HG02798 (cell line): ENCODE results near the gene ZNF672.
A peak's percentile ranks its signal among the peaks of the same experiment; 100 is the strongest.

Source experiments
- ATAC-seq: cut with Tn5 transposase; IDR thresholded peaks from one replicate; pipeline ENCODE4 v1.9.1; 2021; ENCODE audit warnings: mild to moderate bottlenecking; ENCODE audit not compliant: unreplicated experiment, poor library complexity

ZNF672 gene

DNA sequence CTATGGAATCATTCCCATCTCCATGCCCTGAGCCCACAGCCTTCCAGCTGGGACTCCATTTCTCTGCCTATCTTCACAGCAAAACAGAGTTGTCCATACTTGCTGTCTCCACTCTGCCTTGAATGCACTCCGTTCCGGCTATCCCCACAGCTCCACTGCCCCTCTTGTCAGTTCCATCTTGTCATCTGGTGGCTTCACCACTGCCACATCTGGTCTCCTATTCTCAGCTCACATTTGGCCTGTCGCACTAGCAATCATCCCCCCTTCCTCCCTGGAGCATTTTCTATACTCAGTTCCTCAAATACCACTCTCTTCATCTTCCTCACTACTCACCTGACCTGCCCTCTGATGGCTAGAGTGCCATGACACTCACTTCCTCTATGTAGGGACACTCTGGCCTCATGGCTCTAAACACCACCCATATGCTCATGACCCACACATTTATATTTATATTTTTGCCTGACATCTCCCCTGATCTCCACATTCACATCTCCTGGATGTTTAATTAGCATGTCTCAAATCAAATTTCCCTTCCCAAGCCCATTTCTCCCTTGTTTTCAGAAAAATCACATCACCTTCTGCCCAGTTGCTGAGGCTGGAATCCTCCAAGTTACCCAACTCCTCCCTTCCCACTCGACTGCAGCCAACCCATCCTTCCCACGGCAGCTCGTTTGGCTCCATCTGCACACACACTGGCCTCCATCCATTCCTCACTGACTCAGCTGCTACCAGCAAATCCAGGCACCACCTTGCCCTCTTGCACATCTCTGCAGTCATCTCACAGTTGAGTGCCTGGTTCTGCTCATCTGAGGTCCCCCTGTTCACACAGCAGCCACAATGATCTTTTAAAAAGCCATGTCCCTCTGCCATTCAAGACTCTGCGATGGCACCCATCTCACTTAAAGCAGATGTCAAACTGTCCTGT is 14.7 kb downstream of the ZNF672 start:
- ATAC-seq = no peak

DNA sequence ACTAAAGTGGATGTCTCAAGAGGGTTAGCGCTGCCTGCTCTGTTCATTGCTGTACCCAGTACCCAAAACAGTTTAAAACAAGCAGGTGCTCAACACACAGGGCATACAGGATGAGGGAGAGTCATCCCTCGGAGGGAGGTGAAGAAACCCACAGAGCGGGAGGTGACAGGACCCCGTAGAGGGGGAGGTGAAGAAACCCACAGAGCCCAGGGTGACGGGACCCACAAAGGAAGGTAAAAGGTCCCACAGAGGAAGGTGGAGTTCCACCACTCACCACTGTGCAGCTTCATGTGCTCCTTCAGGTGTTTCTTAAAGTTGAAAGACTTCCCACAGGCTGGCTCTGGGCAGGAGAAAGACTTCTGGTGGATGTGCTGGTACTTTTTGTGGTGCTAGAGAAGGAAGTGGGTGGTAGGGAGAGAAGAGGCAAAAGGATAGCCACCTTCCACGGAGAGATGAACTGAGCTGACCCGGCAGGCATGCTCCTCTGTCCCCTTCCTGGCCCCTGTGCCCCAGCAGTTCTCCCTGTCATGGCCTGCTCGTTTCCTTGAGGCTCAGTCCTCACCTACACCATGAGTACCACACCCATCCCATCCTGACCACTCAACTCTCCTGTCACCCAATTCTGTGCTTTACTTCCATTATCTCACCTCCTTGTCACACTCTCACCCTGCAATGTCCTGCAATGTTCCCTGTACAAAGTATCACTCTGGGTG is 15.8 kb downstream of the ZNF672 start:
- no peak for ATAC-seq

DNA sequence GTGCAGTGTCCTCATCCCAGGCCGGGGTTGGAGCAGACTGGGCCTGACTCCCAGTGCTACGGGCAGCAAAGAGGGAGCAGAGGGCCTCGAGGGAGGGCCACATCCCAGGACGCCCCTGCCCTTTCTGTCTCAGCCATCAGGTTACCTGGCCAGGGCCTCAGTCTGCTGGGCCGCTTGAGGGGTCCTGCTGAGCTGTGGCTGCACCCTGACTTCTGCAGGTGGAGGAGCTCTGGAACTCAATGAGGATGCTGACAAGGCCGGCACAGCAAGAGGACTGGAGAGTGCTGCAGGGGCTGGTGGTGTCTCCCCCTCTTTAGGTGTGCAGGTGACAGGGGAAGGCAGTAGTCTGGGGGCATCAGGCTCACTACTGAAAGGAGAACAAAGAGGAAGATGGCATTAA is 17.6 kb downstream of the ZNF672 start:
- no peak for ATAC-seq

DNA sequence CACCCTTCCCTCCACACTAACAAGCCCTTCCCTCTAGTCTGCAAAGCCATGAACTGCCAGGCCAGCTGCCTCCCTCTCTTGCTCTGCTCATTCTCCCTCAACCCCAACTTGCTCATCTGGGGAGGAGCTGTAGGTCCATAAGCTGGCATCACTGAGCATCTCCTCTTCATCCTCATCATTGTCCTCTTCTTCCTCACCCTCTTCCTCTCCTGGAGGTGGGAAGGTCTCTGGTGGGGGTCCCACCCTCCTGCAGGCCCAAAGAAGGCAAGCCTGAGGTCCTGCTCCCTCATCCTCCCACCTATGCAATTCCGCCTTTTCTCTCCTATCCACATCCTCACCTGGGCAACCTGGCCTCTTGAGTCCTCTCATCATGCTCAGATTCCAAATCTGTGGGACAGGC is 18.2 kb downstream of the ZNF672 start:
- no peak for ATAC-seq

DNA sequence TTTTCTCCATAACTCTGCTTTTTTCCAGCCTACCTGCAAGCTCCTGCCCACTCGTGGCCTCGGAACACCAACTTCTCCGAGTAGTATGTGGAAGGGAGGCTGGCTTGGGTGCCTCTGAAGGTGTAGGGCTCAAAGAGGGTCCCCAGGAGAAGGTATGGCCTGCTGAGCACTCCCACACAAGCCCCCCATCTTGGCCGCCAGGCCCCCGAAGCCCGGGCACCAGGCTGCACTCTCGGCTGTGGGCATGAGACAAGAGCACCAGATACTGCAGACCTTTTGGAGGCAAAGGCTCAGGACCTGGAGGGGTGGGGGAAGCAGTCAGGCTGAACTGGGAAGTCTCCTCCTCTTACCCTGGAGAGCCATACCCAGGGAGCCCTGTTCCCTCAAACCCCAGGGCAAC is 19.2 kb downstream of the ZNF672 start:
- no peak for ATAC-seq

DNA sequence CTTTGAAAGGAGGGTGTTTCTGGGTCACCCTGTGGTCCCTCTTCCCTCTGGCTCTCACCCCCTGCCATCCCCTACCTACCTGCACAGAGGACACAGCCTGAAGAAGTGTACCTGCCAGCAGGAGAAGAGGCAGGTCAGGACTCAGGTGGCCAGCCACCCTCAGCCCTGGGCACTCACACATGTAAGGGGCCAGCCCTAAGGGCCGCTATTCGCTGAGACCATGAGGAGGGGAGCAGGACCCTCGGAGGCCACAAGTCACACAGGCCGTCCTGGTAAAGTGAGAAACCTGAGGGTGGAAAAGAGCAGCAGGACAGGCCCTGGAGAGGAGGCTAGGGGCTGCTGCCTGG is 19.7 kb downstream of the ZNF672 start:
- no peak for ATAC-seq

DNA sequence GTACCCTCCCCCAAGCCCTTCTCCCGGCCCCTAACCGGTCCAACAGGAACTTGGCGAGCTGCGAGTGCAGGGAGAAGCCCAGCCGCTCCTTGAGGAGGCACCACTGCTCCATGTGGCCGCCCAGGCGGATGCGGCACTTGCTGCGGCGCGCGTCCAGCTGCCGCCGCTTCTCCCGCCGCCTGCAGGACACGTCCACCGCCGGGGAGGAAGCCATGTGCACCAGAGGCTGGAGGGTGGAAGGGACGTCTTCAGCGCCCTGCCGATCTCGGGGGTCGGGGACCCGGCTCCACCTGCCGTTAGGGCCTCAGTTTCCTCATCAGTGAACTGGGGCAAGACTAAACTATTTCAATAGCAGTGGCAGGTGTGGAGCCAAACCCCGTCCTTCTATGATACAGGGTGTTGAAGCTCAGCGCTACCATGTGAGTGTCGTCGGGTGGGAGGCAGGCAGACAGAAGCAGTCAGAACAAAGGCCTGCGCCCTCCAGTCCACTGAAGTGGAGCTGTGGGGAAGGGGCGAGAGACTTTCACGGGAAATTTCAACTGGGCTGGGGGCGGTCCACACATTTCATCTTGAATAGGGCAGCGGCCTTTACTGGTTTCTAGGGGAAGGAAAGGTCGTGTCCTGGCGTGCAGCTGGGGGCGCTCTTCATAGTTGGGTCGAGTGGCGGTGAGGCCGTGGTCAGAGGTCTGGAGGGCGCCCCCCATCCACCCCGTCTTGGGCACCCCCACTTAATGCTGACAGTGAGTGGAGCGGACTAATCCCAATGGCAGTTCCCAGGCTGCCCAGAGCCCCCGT is 20.3 kb downstream of the ZNF672 start:
- peak; percentile 33 for ATAC-seq

DNA sequence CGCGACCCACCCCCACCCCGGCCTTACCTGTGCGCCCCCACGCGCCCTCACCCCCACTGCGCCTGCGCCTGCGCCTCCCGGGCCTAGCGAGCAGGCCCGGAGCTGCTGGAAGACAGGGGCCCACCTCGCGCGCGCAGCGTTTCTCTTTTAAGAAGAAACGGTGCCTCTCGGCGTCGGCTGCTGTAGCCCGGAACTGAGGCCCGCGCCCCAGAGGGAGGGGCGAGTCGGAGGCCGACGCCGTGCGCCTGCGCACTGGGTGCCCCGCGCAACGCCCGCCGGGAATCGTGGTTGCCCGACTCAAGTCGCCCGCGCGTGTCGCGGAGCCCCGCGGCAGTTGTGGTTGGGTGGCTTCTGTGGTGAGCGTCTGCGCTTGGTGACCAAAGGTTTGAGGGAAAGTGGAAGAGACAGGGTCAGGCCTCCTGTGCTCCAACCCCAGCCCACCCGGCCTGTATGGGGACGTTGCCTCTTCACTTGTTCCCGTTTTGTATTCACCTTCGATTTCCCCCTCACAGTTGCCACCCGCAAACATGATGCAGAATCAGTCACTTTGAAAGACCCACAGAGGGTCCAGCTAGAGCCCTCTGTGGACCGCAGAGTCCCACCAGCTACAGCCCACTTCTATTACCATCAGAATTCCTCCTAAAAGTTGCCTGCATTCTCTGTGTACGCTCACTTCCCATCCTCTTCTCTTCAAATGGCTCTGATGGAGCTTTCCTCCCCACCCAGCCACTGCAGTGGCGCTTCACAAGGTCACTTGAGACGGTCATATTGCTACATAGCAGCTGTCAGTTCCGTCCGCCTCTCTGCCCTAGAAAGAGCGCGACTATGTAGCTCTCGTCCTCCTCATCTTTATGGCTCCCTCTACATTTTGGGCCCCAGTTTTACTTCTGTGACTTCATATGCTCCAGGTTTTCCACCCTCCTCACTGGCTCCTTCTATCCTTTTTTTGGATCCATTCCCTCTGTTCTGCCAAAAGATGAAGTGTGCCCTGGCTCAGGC is 21.2 kb downstream of the ZNF672 start, which contains the start of gene ZNF692:
TSS of gene ZNF692 (minus strand) at position 195 of the 999 bp plus-strand sequence. CDS start 776 bp downstream, outside the sequence.
- ATAC-seq = peak; percentile 80

DNA sequence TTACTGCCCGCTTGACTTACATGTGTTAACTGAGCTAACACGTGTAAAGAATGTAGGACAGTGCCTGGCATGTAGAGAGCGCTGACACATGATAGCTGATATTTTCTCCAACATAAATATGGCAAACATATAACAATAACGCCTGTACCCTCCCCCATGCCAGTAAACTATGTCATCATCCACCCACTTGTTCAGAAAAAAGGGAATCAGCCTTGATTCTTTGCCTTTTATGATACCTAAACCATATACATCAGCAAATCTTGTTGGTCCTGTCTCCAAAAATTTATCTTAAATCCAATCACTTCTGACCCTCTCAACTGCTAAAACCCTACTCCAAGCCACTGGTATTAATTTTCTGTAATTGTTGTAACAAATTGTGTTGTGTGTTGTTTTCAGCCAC is 22.0 kb downstream of the ZNF672 start:
- ATAC-seq = no peak

DNA sequence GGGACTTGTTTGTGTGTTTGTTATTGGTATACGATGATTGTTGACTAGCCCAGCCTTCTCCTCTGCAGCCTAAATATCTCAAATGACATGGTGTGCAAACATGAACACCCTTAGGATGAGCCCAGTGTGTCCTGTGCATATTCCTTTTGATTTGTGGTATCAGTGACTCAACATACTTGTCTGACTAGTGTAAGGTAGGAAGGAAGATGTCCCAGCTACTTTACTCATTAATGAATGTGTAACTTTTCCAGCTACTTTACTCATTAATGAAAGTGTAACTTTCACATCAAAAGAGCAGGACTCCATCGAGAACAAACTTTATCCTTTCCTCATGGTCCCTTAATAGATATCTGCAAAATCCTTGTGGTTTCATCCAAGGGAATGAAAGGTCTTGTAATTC is 23.6 kb downstream of the ZNF672 start:
- no peak for ATAC-seq

DNA sequence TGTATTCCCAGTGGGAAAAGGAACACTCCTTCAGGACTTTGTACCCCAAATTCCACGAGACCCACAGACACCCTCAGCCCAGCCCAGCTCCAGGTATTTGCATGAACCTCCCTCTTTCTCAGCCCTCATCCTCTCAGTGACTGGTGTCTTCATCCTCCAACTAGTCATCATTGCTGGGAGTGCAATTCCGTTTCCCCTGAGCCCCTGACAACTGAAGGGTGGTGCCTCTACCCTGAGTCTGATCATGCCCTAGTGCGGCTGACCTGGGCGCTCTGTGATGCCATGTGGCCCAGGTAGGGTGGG is 24.6 kb downstream of the ZNF672 start:
- ATAC-seq = peak; percentile 1

DNA sequence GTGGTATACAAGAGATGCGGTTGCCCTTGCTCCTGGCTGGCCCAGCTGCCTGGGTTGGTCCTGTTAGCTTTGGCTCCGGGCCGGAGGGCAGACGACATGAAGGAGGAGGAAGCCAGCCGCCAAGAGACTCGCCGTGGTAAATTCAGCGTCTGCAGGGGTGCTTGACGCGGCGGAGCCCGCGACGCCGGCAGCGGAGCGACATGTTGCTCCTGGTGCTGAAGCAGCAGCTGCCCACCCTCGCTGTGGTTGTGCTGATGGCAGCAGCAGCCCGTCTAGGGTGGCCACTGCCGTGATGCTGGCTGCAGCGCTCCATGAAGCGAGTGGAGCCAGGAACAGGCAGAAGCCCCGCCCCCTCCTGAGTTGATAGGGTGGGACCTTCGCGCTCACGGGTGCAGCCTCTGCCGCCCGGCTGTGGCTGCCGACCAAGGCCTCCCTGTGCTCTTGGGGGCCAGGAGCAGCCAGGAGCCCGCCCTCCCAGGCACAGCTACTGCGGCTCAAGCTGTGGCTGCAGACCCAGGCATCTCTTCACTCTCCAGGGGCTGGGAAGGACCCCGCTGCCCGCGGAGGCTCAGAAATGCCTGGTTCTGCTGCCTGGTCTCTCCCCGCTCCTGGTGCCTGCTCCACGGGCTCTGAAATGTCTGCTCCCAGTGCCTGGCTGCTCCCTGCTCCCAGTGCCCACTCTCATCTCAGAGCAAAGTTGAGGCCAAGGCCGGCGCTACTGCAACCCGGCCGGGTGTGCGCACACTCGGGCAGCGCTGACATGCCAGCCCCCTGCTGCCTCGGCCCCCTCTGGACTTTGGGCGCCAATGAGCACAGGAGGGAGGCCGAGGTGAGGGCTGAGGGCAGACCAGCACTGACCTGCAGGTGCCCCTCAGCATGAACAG is 25.2 kb downstream of the ZNF672 start:
- ATAC-seq = peak; percentile 68

DNA sequence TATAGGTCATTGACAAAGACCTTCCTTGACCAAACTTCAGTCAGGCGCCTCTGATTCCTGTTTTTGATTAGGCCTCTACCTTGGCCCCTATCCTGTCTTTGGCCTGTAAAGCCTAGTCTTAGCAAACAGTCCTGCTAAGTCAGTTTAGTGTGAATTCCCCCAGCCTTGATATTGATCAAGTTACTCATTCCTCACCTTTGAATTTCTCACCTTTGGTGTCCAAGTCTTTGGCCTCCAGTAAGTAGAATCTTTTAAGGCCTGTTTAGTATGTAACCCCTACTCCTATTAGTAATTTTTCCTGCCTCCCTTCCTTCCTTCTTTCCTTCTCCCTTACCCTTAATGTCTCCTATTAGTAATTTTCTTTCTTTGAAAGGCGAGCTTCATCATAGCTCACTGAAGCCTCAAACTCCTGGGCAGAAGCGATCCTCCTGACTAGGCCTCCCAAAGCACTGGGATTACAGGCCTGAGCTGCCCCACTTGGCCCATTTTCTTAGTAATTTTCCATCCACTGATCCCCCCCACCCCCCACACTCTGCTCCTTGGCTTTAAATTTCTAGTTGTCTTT is 33.9 kb downstream of the ZNF672 start:
- ATAC-seq = no peak

DNA sequence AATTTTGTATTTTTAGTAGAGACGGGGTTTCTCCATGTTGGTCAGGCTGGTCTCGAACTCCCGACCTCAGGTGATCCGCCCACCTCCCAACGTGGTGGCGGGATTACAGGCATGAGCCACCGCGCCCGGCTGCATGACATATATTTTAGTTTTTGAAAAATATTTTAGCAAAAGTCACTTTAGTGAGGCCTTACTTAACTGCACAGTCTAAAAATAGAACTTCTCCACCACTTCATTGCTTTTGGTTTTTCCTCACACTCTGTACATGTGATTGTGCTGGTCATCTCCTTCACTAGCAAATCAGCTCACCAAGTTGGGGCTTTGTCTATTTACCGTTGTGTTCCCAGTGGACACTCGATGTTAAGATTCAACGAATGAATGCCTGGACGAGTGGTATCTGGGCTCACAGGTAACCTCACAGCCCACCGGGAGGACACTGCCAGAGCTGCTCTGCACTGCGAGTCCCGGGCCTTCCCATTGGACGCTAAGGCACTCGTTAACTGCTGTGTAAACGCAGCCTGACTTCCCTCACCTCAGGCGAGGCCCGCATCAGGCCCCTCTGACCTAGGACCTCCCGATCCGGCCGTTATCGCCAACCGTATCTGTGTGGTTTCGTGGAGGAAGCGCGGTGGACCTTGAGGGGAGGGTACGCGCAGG is 34.9 kb downstream of the ZNF672 start:
- peak; percentile 33 for ATAC-seq

DNA sequence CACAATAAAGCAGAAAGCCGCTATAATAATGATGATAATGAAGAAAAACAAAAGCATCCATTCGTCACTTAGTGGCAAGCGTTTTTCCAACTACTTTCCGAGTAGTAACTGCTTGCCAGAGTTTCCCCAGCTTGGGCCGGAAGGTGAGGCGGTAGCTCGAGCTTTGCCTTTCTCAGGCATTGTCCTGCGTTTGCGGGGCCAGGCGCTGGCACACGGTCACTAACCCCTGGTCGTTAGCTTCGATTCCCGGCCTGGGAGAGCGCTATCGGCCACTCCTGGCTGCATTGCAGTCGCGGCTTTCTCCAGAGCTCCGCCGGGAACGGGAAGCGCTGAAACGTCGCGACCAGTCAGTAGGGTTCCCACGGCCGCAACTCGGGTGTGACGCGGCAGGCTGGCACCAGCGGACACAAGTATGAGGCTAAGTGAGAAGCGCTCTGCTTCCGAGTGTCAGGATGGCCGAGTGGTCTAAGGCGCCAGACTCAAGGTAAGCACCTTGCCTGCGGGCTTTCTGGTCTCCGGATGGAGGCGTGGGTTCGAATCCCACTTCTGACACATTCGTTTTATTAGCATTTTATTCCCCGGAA is 35.5 kb downstream of the ZNF672 start:
- peak; percentile 86 for ATAC-seq

DNA sequence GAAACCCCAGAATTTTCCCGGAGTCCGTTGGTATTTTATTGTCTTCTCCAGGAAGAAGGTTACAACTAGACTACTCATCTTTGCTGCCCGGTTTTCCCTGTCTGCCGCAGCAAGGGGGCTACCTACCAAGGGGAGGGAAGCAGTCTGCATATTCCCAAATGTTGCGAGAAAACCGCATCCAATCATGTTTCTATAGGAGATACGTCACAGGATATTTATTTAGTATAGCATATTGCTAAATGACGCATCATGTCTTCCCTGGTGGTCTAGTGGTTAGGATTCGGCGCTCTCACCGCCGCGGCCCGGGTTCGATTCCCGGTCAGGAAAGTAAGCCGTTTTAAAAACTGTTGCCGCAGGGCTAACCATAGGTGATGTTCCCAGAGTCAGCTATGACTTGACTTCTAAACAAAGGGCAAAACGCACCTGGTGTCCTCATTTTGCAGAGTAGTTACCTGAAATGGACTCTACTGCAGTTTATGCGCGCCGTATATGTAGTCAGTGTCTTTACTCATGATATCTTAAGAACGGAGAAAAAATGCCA is 36.0 kb downstream of the ZNF672 start:
- peak; percentile 68 for ATAC-seq

DNA sequence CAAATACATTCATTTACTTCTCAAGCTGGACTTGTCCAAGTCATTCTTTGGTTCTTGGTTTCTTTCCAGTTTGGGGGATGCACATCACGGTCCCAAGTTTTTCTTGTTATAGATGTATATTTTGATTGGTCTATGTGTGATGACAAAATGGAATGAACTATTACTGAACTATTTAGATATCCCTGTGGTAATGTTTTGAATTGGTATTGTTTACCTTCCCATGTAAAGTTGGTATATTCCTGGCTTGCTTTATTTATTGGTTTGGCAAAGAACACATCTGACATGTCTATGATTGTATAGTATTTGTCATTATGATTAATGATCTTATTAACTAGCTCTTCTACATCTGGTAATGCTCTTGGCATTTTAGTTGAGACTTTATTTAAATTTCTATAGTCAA is 43.2 kb downstream of the ZNF672 start:
- no peak for ATAC-seq
